ENCODE results near the gene SPATA6.

- TF ChIP-seq EZH2 (IDR thresholded peaks at IDR 0.05; ENCODE audit: low read depth, unreplicated experiment) (no peak), CTCF (conservative IDR thresholded peaks at IDR 0.05; ENCODE audit: low read depth in 2 of 2) (no peak), REST (IDR thresholded peaks at IDR 0.05; ENCODE audit: unreplicated experiment) (peak; percentile 24), POLR2AphosphoS5 (IDR thresholded peaks at IDR 0.05; ENCODE audit: low read depth) (no peak), JUNB (IDR thresholded peaks at IDR 0.05; ENCODE audit: unreplicated experiment) (no peak), EZH2phosphoT487 (IDR thresholded peaks at IDR 0.05; ENCODE audit: unreplicated experiment) (no peak), ZNF331 (CRISPR knock-in tag; IDR thresholded peaks at IDR 0.05; ENCODE audit: low read depth) (no peak)
These were observed 220.2 kb downstream of the SPATA6 start for GRCh38 chr1:48251821-48252220.
